ENCODE results near the gene SMOC2.

GRCh38 chr6:168428863-168429262 lies 12.1 kb upstream of the SMOC2 start:
- TF ChIP-seq CTCF (IDR thresholded peaks at IDR 0.05) = no peak
- no peak for TF ChIP-seq POLR2A (IDR thresholded peaks at IDR 0.05)

Data from prostate gland (tissue), 2 donors.